Tibial nerve (tissue), 4 donors: ENCODE results near the gene IER3IP1. TPM values are rescaled to one million over a fixed set of nuclear protein-coding genes. Genes with fewer than 3 reads are reported as not detected.

ENCODE experiments used
- DNase-seq, 2 donors: peaks; one replicate each; pipeline ENCODE4 v3.0.0-alpha.2; 2019; ENCODE audit warnings: low spot score in 2 of 2
- H3K27ac ChIP-seq, 4 donors: fragments of 200-600 bp; sonication (generic) in 3 of 4; one replicate each; pipeline ENCODE4 v1.5.1; 2017 to 2019; ENCODE audit warnings: mild to moderate bottlenecking in 1 of 4
- H3K27me3 ChIP-seq, 2 donors: fragments of 200-600 bp; sonication (generic) in 1 of 2; one replicate each; pipeline versions ENCODE4 v1.5.1 to v1.6.0; 2017 to 2019
- H3K36me3 ChIP-seq, 3 donors: fragments of 200-600 bp; sonication (generic); one replicate each; pipeline ENCODE4 v1.5.1; 2018 to 2019
- H3K4me1 ChIP-seq, 4 donors: fragments of 200-600 bp; sonication (generic) in 3 of 4; one replicate each; pipeline ENCODE4 v1.5.1; 2017 to 2019
- H3K4me3 ChIP-seq, 4 donors: fragments of 200-600 bp; sonication (generic) in 3 of 4; one replicate each; pipeline ENCODE4 v1.5.1; 2017 to 2019; ENCODE audit warnings: mild to moderate bottlenecking in 1 of 4, moderate library complexity in 1 of 4
- H3K9me3 ChIP-seq, 4 donors: fragments of 200-600 bp; sonication (generic) in 3 of 4; one replicate each; pipeline ENCODE4 v1.5.1; 2017 to 2019
- EP300 ChIP-seq, 2 donors: sonication (generic); formaldehyde crosslinking; IDR thresholded peaks; one replicate each; pipeline ENCODE4 v1.6.1; 2017; ENCODE audit warnings: antibody characterized with exemption in 2 of 2, mild to moderate bottlenecking in 1 of 2
- POLR2A ChIP-seq, 2 donors: fragments of 450-650 bp; IDR thresholded peaks; one replicate each; pipeline ENCODE4 v1.6.1; 2017; ENCODE audit warnings: antibody characterized with exemption in 2 of 2, mild to moderate bottlenecking in 2 of 2, moderate library complexity in 2 of 2
- WGBS, 2 donors: methylation state at CpG; one replicate each; pipeline ENCODE4 v1.1.5; 2018; 5-methylcytosine and 5-hydroxymethylcytosine counted together
- total RNA-seq, 4 donors: library from RNA; depleted of rRNA; stranded (reverse); fragments of >200 nt; gene quantifications; one replicate each; pipeline ENCODE4 v1.1.0, GENCODE V29; 2016
- TF ChIP-seq, protein P1 (sequence below), 5 experiments: fragments of 200-600 bp in 3 of 5; fragments of 450-650 bp in 2 of 5; sonication (generic) in 3 of 5; IDR thresholded peaks; one replicate each; pipeline ENCODE4 v1.5.1; 2016 to 2019; ENCODE audit warnings: antibody characterized with exemption in 5 of 5, mild to moderate bottlenecking in 3 of 5, moderate library complexity in 2 of 5

IER3IP1 gene
- total RNA-seq, 4 donors from 2014 or later, result 7.5 to 8.7 (median 8.0) TPM

- TF ChIP-seq, protein P1, sequence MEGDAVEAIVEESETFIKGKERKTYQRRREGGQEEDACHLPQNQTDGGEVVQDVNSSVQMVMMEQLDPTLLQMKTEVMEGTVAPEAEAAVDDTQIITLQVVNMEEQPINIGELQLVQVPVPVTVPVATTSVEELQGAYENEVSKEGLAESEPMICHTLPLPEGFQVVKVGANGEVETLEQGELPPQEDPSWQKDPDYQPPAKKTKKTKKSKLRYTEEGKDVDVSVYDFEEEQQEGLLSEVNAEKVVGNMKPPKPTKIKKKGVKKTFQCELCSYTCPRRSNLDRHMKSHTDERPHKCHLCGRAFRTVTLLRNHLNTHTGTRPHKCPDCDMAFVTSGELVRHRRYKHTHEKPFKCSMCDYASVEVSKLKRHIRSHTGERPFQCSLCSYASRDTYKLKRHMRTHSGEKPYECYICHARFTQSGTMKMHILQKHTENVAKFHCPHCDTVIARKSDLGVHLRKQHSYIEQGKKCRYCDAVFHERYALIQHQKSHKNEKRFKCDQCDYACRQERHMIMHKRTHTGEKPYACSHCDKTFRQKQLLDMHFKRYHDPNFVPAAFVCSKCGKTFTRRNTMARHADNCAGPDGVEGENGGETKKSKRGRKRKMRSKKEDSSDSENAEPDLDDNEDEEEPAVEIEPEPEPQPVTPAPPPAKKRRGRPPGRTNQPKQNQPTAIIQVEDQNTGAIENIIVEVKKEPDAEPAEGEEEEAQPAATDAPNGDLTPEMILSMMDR (IDR thresholded peaks at IDR 0.05), result no peak
- TF ChIP-seq EP300 (IDR thresholded peaks at IDR 0.05), result peak in 1 of 2 donors; percentile 93
- TF ChIP-seq POLR2A (IDR thresholded peaks at IDR 0.05), result peak; percentile 49 to 63
- H3K9me3 ChIP-seq, result no peaks in the 10 kb centered on the region
- DNase-seq, result peak; percentile 57 to 59
- H3K36me3 ChIP-seq, result peaks cover 0 to 22% (median 0%) of the 10 kb centered on the region in 3 donors
- H3K27ac ChIP-seq, result peak within 1 kb of the TSS; percentile 67 to 93 (median 87)
- H3K4me3 ChIP-seq, result peak within 1 kb of the TSS; percentile 53 to 75 (median 71)
- 1 to 2% methylated on average over 52 to 59 of the region's 70 CpGs for WGBS, 2 donors
- H3K4me1 ChIP-seq, result peaks cover 0 to 30% (median 3%) of the 10 kb centered on the region in 4 donors
- no peaks in the 10 kb centered on the region for H3K27me3 ChIP-seq
Measured at GRCh38 chr18:47150029-47150823, 25.9 kb downstream of the IER3IP1 start, which contains the start of gene HDHD2. Gene HDHD2 (minus strand): TSS chr18:47150500. CDS start chr18:47136439, 14,061 bp downstream.

GRCh38 chr18:47149457-47150028 lies 26.6 kb downstream of the IER3IP1 start:
- TF ChIP-seq POLR2A (IDR thresholded peaks at IDR 0.05) (no peak), EP300 (IDR thresholded peaks at IDR 0.05) (no peak)
- TF ChIP-seq, protein P1 (IDR thresholded peaks at IDR 0.05), result no peak
- Histone ChIP-seq H3K4me1 (peaks cover 0 to 30% (median 3%) of the 10 kb centered on the region in 4 donors), H3K4me3 (peak overlapping the region; percentile 53 to 75 (median 71)), H3K36me3 (peaks cover 0 to 15% (median 0%) of the 10 kb centered on the region in 3 donors), H3K27me3 (no peaks in the 10 kb centered on the region), H3K27ac (peak overlapping the region; percentile 67 to 93 (median 87)), H3K9me3 (no peaks in the 10 kb centered on the region)
- no peak for DNase-seq
- 18 to 23% methylated on average over 12 of the region's 12 CpGs for WGBS, 2 donors

- Histone ChIP-seq H3K9me3 (no peaks in the 10 kb centered on the region), H3K27me3 (no peaks in the 10 kb centered on the region), H3K27ac (no peak overlapping the region), H3K36me3 (no peaks in the 10 kb centered on the region), H3K4me1 (peaks cover 0 to 23% (median 1%) of the 10 kb centered on the region in 4 donors), H3K4me3 (no peak overlapping the region)
- TF ChIP-seq POLR2A (IDR thresholded peaks at IDR 0.05) (no peak), EP300 (IDR thresholded peaks at IDR 0.05) (no peak)
- TF ChIP-seq, protein P1 (IDR thresholded peaks at IDR 0.05), result no peak
- whole genome bisulfite sequencing, 2 donors, result 87 to 88% methylated on average over 3 of the region's 3 CpGs
- no peak for DNase-seq
Measured at GRCh38 chr18:47146206-47146605, 30.0 kb downstream of the IER3IP1 start.

DNA sequence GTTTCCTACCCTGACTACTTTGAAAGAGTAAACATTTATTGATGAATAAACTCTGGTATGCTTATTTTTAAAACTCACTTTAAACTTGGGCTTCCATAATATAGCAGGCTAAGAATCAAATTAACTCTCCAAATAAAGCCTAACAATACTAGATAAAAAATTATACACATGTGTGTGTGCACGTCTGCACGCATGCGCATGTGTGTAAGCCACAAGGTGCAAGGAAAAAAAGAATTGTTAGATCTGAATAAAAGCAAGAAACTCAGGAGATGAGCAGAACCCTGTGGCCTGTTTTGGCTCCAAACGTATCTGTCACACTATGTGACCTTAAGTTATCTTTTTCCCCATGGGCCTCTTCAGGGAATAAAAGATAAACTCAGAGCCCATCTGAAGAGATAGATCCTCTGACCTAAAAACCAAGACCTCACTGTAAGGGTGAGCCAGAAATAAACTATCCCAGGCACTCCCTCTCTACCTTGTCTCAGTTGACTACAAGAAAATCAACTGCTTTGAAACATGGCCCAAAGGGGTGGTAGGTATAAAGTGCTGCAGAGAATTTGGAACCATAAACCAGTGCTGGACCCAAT lies 32.2 kb downstream of the IER3IP1 start:
- TF ChIP-seq POLR2A (IDR thresholded peaks at IDR 0.05), result no peak
- TF ChIP-seq, protein P1 (IDR thresholded peaks at IDR 0.05), result no peak
- no peak for TF ChIP-seq EP300 (IDR thresholded peaks at IDR 0.05)
- 90 to 96% methylated on average over 4 of the region's 4 CpGs for WGBS, 2 donors
- H3K27me3 ChIP-seq, result no peaks in the 10 kb centered on the region

More for the DNA sequence above, 32.2 kb downstream of the IER3IP1 start:
- H3K9me3 ChIP-seq, result no peaks in the 10 kb centered on the region
- DNase-seq, result no peak
- H3K36me3 ChIP-seq, result no peaks in the 10 kb centered on the region
- no peak overlapping the region for H3K4me3 ChIP-seq
- H3K27ac ChIP-seq, result no peak overlapping the region
- peaks cover 0 to 11% (median 0%) of the 10 kb centered on the region in 4 donors for H3K4me1 ChIP-seq
